HAP-1 (cell line): ENCODE results near the gene SAMHD1.
A peak's percentile ranks its signal among the peaks of the same experiment; 100 is the strongest.

ENCODE experiments used
- DNase-seq, 2 experiments: peaks; one replicate each; pipeline ENCODE4 v3.0.0-alpha.2; 2016 to 2020; ENCODE audit warnings: low spot score in 2 of 2
- H3K27me3 ChIP-seq: fragments of 250-450 bp; sonication (Bioruptor Pico); 2 replicates; pipeline ENCODE4 v1.5.1; 2020; ENCODE audit warnings: low read depth, mild to moderate bottlenecking, moderate library complexity
- H3K36me3 ChIP-seq: fragments of 250-450 bp; sonication (Bioruptor Pico); replicated peaks from 2 replicates; pipeline ENCODE4 v1.5.1; 2020; ENCODE audit warnings: mild to moderate bottlenecking
- H3K4me1 ChIP-seq: fragments of 250-450 bp; sonication (Bioruptor Pico); 2 replicates; pipeline ENCODE4 v1.5.1; 2020; ENCODE audit warnings: mild to moderate bottlenecking
- H3K4me3 ChIP-seq: fragments of 250-450 bp; sonication (Bioruptor Pico); 2 replicates; pipeline ENCODE4 v1.5.1; 2020; ENCODE audit warnings: mild to moderate bottlenecking, moderate library complexity
- H3K9me3 ChIP-seq: fragments of 250-450 bp; sonication (Bioruptor Pico); 2 replicates; pipeline ENCODE4 v1.5.1; 2020; ENCODE audit warnings: mild to moderate bottlenecking, moderate library complexity
- in situ Hi-C: fragments of 300-500 bp; cut with MboI; formaldehyde crosslinking; loops from 3 replicates; pipeline ENCODE4 v1.14.3; 2020; ENCODE audit warnings: low sequenced_read_pairs, inconsistent platforms, mixed read lengths

SAMHD1 gene

GRCh38 chr20:36856195-36856594 is 95.3 kb downstream of the SAMHD1 start:
- no peaks in the 10 kb centered on the region; the same call in 1 of the 2 replicates for H3K9me3 ChIP-seq
- peaks cover 14% of the 10 kb centered on the region for H3K36me3 ChIP-seq
- in situ Hi-C loops: no loop called here
- H3K4me1 ChIP-seq: peaks cover 1% of the 10 kb centered on the region
- no peaks in the 10 kb centered on the region for H3K27me3 ChIP-seq
- DNase-seq: no peak
- H3K4me3 ChIP-seq: no peak overlapping the region

GRCh38 chr20:36855241-36855657 is 96.3 kb downstream of the SAMHD1 start:
- Histone ChIP-seq H3K4me1 (no peaks in the 10 kb centered on the region; the same call in 1 of the 2 replicates), H3K4me3 (no peak overlapping the region), H3K36me3 (peaks cover 5% of the 10 kb centered on the region), H3K27me3 (no peaks in the 10 kb centered on the region), H3K9me3 (peaks cover 4% of the 10 kb centered on the region; the same call in 1 of the 2 replicates)
- no peak for DNase-seq
- in situ Hi-C loops: no loop called here

DNA sequence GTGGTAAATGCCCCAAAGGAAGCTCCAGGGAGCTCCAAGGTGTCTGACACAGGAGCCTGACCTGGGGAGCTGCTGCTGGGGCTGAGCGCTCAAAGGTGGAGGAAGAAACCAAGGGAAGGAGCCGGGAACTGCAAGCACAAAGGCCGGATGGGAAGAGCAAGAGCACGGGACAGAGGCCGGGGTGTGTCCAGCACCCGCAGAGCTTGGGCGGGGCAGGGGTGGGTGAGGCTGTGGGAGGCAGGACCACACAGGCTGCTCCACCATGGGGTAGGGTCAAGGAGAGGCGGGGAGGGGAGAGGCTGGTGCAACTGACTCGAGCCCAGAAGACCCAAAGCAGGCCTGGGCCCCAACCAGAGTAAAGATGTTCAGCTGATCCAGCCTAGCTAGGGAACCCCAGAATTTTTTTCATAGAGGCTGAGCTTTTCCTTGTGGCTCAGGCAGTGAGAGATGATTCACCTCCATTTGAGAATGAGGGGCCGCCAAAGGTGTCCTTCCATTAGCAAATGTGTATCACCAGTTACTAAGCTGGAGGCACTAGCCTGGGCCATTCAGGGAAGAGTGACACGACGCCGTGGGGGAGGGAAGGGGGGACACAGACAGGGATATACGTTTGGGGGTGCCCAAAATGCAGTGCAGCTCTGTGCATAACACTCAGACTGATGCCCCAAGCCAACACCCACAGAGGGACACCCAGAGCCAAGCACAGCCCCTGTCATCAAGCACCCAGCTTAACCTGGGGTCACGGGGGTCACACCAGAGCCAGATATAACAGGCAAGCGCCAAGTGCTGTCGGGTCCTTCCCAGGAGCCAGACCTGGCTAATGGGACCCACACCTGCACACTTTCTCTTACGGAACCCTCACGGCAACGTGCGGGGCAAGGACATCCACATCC is 96.9 kb downstream of the SAMHD1 start:
- Histone ChIP-seq H3K4me3 (no peak overlapping the region), H3K27me3 (no peaks in the 10 kb centered on the region), H3K4me1 (no peaks in the 10 kb centered on the region; the same call in 1 of the 2 replicates), H3K9me3 (peaks cover 4% of the 10 kb centered on the region; the same call in 1 of the 2 replicates), H3K36me3 (peaks cover 5% of the 10 kb centered on the region)
- in situ Hi-C loops: no loop called here
- peak in 1 of 2 experiments; percentile 47 for DNase-seq

DNA sequence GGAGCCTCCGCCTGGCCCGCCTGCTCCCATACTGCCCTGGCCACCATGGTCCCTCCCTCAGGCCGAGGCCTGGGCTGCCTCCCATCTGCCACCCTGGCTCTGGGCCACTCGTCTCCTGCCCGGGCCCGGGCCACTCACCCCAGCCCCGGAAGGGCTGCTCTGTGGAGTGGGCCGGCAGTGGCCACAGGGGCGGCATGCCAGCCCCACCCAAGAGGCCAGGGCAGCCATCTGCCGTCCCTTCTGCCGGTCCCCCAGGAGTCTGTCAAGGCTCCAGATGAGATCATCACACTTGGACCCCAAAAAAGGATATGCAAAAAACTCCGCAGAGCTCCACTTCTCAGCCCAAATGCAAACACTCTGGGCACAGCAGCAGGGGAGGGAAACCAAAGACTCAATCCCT is 99.3 kb downstream of the SAMHD1 start:
- in situ Hi-C loops: no loop called here
- H3K4me3 ChIP-seq: no peak overlapping the region
- H3K4me1 ChIP-seq: peaks cover 4% of the 10 kb centered on the region
- H3K27me3 ChIP-seq: no peaks in the 10 kb centered on the region
- H3K36me3 ChIP-seq: no peaks in the 10 kb centered on the region; the same call in 1 of the 2 replicates
- DNase-seq: no peak
- peaks cover 4% of the 10 kb centered on the region; the same call in 1 of the 2 replicates for H3K9me3 ChIP-seq

DNA sequence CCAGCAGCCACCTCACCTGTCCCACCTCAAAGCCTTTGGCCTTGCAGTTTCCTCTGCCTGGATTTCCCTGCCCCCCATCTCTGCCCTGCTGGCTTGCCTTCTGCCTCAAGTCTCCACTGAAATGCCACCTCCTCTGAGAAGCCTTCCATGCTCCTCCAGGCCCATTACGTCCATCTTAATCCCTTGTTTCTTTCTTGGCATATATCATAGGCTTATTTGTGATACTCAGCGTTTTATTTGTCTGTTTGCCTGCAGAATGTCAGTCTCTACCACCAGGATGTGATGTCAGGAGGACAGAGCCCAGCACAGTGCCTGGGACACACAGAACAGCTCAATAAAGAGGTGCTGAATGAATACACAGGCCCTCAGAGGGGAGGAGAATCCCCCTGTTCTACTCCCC is 100.0 kb downstream of the SAMHD1 start:
- DNase-seq: no peak
- in situ Hi-C loops: no loop called here
- peaks cover 4% of the 10 kb centered on the region; the same call in 1 of the 2 replicates for H3K9me3 ChIP-seq
- peaks cover 10% of the 10 kb centered on the region for H3K4me1 ChIP-seq
- H3K27me3 ChIP-seq: no peaks in the 10 kb centered on the region
- no peak overlapping the region for H3K4me3 ChIP-seq
- no peaks in the 10 kb centered on the region; the same call in 1 of the 2 replicates for H3K36me3 ChIP-seq

- in situ Hi-C loops: no loop called here
- peaks cover 4% of the 10 kb centered on the region; the same call in 1 of the 2 replicates for H3K9me3 ChIP-seq
- H3K36me3 ChIP-seq: no peaks in the 10 kb centered on the region; the same call in 1 of the 2 replicates
- H3K4me3 ChIP-seq: no peak overlapping the region
- no peaks in the 10 kb centered on the region for H3K27me3 ChIP-seq
- peaks cover 10% of the 10 kb centered on the region for H3K4me1 ChIP-seq
- DNase-seq: no peak
Measured at GRCh38 chr20:36850759-36851158, 100.7 kb downstream of the SAMHD1 start.

- H3K4me1 ChIP-seq: peaks cover 10% of the 10 kb centered on the region
- in situ Hi-C loops: no loop called here
- H3K4me3 ChIP-seq: no peak overlapping the region
- no peak for DNase-seq
- H3K36me3 ChIP-seq: no peaks in the 10 kb centered on the region; the same call in 1 of the 2 replicates
- H3K27me3 ChIP-seq: no peaks in the 10 kb centered on the region
- H3K9me3 ChIP-seq: peaks cover 4% of the 10 kb centered on the region; the same call in 1 of the 2 replicates
Measured at GRCh38 chr20:36849333-36850065, 102.0 kb downstream of the SAMHD1 start.

DNA sequence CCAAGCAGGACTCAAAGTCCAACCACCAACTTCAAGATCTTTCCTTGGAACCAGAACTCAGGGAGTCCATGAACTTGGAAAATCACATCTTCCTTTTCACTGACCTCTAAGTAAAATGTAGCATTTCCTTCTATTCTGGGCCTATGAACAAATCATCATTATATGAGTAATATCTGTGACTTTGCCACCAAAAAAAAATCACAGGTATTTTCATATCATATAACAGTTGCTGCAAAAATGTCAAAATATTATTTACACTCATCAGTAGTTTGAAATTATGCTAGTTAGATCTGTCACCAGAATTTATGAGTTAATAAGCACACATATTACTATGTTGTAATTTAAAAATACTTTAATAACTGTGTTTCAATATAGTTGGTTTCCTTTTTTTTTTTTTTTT is 102.8 kb downstream of the SAMHD1 start:
- Histone ChIP-seq H3K36me3 (no peaks in the 10 kb centered on the region; the same call in 1 of the 2 replicates), H3K27me3 (no peaks in the 10 kb centered on the region), H3K4me1 (peaks cover 10% of the 10 kb centered on the region), H3K9me3 (peaks cover 4% of the 10 kb centered on the region; the same call in 1 of the 2 replicates), H3K4me3 (no peak overlapping the region)
- no peak for DNase-seq
- in situ Hi-C loops: no loop called here

DNA sequence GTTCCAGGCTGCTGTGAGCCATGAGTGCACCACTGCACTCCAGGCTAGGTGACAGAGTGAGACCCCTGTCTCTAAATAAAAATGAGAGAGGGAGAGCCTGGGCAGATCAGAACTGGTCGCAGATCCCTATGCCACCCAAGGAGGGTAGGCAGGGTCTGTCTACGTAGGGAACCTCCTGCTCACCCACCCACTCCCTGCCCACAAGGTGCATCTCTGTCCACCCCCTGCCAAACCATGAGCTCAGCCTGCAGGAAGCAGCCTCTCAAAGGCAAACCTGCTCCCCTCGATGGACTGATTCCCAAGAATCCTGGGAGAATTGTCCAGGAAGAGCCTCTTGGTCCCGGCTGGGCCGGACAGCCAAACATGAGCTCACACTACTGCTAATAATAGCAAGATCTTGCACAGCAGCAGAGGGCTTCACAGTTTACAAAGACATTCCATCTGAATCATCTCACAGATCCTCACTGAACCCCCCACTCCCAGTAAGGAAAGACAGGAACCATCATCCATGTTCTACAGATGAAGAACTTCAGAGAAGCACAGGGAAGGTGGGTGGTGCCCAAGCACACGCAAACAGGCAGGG is 103.3 kb downstream of the SAMHD1 start:
- in situ Hi-C loops: no loop called here

GRCh38 chr20:36847710-36848040 is 103.8 kb downstream of the SAMHD1 start:
- H3K27me3 ChIP-seq: no peaks in the 10 kb centered on the region
- DNase-seq: no peak
- no peaks in the 10 kb centered on the region for H3K36me3 ChIP-seq
- peaks cover 10% of the 10 kb centered on the region for H3K4me1 ChIP-seq
- in situ Hi-C loops: no loop called here
- peaks cover 4% of the 10 kb centered on the region; the same call in 1 of the 2 replicates for H3K9me3 ChIP-seq
- H3K4me3 ChIP-seq: no peak overlapping the region

More for the DNA sequence above, 103.3 kb downstream of the SAMHD1 start:
- H3K36me3 ChIP-seq: no peaks in the 10 kb centered on the region
- no peak for DNase-seq
- H3K4me3 ChIP-seq: no peak overlapping the region
- peaks cover 10% of the 10 kb centered on the region for H3K4me1 ChIP-seq
- peaks cover 4% of the 10 kb centered on the region; the same call in 1 of the 2 replicates for H3K9me3 ChIP-seq
- no peaks in the 10 kb centered on the region for H3K27me3 ChIP-seq

GRCh38 chr20:36847009-36847709 is 104.3 kb downstream of the SAMHD1 start:
- peaks cover 4% of the 10 kb centered on the region; the same call in 1 of the 2 replicates for H3K9me3 ChIP-seq
- no peaks in the 10 kb centered on the region for H3K36me3 ChIP-seq
- no peak overlapping the region for H3K4me3 ChIP-seq
- in situ Hi-C loops: no loop called here
- DNase-seq: peak; percentile 55 to 60
- H3K27me3 ChIP-seq: no peaks in the 10 kb centered on the region
- H3K4me1 ChIP-seq: peaks cover 11% of the 10 kb centered on the region

DNA sequence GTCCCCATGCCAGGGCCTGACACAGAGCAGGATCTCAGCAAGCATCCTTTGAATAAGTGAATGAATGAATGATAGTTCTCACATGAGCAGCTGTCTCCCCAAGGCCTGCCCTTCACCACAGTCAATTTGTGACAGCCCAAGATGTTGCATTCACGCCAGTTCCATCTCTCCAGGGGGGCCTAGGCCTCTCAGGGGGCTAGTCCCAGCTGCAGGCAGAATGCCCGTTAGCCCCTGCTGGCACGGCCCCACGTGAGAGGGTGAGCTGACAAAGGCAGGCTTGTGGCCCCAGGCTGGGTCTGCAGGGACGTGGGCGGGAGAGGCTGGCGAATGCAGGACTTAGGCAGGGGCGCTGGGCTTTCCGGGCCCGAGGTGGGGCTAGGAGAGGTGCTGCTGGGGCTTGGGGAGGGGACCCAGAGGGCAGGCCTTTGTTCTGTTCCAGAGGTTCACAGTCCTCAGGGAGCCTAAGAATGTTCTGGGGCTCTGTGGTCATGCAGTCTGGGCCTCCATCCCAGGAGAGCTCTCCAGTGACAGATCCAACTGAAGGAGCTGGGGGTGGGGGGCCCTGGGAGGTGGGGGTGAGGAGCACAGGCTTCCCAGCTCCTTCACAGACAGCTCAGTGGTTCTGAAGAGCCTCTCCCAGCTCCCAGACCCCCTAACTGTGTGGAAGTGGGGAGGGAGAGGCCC is 106.1 kb downstream of the SAMHD1 start:
- no peaks in the 10 kb centered on the region for H3K27me3 ChIP-seq
- no peak overlapping the region for H3K4me3 ChIP-seq
- no peak for DNase-seq
- H3K9me3 ChIP-seq: no peaks in the 10 kb centered on the region
- H3K4me1 ChIP-seq: peaks cover 17% of the 10 kb centered on the region
- no peaks in the 10 kb centered on the region for H3K36me3 ChIP-seq
- in situ Hi-C loops: no loop called here
